H1 (cell line): ENCODE data around the gene SLX4IP.

Experiments
- ASH2L ChIP-seq: fragments of 200-600, 300-600 bp; sonication (generic); IDR thresholded peaks from one replicate; pipeline ENCODE4 v1.7.1; 2017; ENCODE audit warnings: low read length
- BRCA1 ChIP-seq: IDR thresholded peaks from 2 replicates; pipeline ENCODE4 v1.6.1; 2012; ENCODE audit warnings: low read depth, low read length, improper control_type of control experiment
- CBX5 ChIP-seq: fragments of 300-800, 300-1000 bp; sonication (generic); IDR thresholded peaks from 2 replicates; pipeline ENCODE4 v1.7.1; 2016; ENCODE audit warnings: antibody characterized with exemption, low read length, low read depth
- HDAC2 ChIP-seq, 2 experiments: fragments of 300-600 bp in 1 of 2; sonication (generic) in 1 of 2; IDR thresholded peaks; 2 replicates each; pipeline ENCODE4 v1.6.1; 2011 to 2012; ENCODE audit warnings: low read depth in 2 of 2, low read length in 2 of 2, mild to moderate bottlenecking in 2 of 2, moderate library complexity in 2 of 2, borderline replicate concordance in 1 of 2, inconsistent platforms in 1 of 2
- POLR2A ChIP-seq, 2 experiments: IDR thresholded peaks; 1 replicate in 1 of 2; 2 replicates in 1 of 2; pipeline ENCODE4 v1.6.1; 2011; ENCODE audit warnings: low read depth in 2 of 2, low read length in 2 of 2, mild to moderate bottlenecking in 2 of 2; ENCODE audit errors: control extremely low read depth in 1 of 2
- TAF1 ChIP-seq: IDR thresholded peaks from 2 replicates; pipeline ENCODE4 v1.6.1; 2011; ENCODE audit warnings: mild to moderate bottlenecking, low read depth, low read length
- TF ChIP-seq, protein P1 (sequence below), 3 experiments: IDR thresholded peaks; 1 replicate in 2 of 3; 2 replicates in 1 of 3; pipeline versions ENCODE4 v1.5.1 to v1.6.1; 2011; ENCODE audit warnings: low read length in 3 of 3, mild to moderate bottlenecking in 3 of 3, inconsistent platforms in 2 of 3, low read depth in 1 of 3, moderate library complexity in 1 of 3; ENCODE audit not compliant: insufficient read depth in 1 of 3; ENCODE audit errors: control extremely low read depth in 1 of 3
- TF ChIP-seq, protein P2 (sequence below): IDR thresholded peaks from 2 replicates; pipeline ENCODE4 v1.6.1; 2012; ENCODE audit warnings: inconsistent platforms

DNA sequence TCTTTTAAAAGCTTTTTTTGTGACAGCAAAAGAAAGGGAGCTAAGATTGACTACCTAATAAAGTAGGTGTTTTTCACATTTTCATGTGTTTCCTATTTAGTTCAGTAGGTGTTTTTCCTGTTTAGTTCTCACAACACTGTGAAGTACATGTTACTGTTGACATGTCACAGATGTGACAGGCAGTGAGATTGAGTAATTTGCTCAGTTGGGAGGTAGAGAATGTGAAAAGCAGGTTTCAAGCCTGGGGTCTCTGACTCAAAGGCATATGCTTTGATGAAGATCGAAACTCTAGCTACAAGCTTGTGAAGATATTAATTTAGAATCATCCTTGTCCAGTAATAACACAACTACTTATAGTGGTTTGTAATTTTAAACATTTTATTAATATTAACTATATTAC, 43.1 kb downstream of the SLX4IP start:
- TF ChIP-seq TAF1 (no peak), CBX5 (no peak), POLR2A (IDR thresholded peaks at IDR 0.05; ENCODE audit: control extremely low read depth in 1 of 2, low read depth in 2 of 2, low read length in 2 of 2) (no peak), BRCA1 (no peak), ASH2L (no peak), HDAC2 (IDR thresholded peaks at IDR 0.05; ENCODE audit: borderline replicate concordance in 1 of 2, low read depth in 2 of 2, low read length in 2 of 2) (no peak)
- TF ChIP-seq, protein P1, sequence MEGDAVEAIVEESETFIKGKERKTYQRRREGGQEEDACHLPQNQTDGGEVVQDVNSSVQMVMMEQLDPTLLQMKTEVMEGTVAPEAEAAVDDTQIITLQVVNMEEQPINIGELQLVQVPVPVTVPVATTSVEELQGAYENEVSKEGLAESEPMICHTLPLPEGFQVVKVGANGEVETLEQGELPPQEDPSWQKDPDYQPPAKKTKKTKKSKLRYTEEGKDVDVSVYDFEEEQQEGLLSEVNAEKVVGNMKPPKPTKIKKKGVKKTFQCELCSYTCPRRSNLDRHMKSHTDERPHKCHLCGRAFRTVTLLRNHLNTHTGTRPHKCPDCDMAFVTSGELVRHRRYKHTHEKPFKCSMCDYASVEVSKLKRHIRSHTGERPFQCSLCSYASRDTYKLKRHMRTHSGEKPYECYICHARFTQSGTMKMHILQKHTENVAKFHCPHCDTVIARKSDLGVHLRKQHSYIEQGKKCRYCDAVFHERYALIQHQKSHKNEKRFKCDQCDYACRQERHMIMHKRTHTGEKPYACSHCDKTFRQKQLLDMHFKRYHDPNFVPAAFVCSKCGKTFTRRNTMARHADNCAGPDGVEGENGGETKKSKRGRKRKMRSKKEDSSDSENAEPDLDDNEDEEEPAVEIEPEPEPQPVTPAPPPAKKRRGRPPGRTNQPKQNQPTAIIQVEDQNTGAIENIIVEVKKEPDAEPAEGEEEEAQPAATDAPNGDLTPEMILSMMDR (IDR thresholded peaks at IDR 0.05; ENCODE audit: control extremely low read depth in 1 of 3, insufficient read depth in 1 of 3, low read depth in 1 of 3, low read length in 3 of 3): no peak
- TF ChIP-seq, protein P2, sequence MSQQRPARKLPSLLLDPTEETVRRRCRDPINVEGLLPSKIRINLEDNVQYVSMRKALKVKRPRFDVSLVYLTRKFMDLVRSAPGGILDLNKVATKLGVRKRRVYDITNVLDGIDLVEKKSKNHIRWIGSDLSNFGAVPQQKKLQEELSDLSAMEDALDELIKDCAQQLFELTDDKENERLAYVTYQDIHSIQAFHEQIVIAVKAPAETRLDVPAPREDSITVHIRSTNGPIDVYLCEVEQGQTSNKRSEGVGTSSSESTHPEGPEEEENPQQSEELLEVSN: no peak
